NCI-H524 treated with DMSO at 0.1 percent for 48 hours (cell line): ENCODE data around the gene IL2RG.
A peak's percentile ranks its signal among the peaks of the same experiment; 100 is the strongest.

Experiments used
- DNase-seq: peaks from one replicate; lab custom pipeline; 2025; lab: John Stamatoyannopoulos, UW

Gene IL2RG

GRCh38 chrX:71107762-71108360 lies 3.5 kb downstream of the IL2RG start:
- DNase-seq: no peak

GRCh38 chrX:71107245-71107644 lies 4.1 kb downstream of the IL2RG start:
- DNase-seq: no peak

GRCh38 chrX:71106427-71106826 lies 5.0 kb downstream of the IL2RG start, which contains the start of gene CXorf65:
Gene CXorf65, minus strand, starts transcription at chrX:71106740. Its CDS starts 184 bp downstream, at chrX:71106556.
- no peak for DNase-seq

GRCh38 chrX:71105628-71106027 lies 5.7 kb downstream of the IL2RG start:
- DNase-seq: no peak

- DNase-seq: peak; percentile 57
These were observed 8.0 kb downstream of the IL2RG start for GRCh38 chrX:71103110-71103983.

GRCh38 chrX:71102292-71102691 lies 9.1 kb downstream of the IL2RG start:
- no peak for DNase-seq

- DNase-seq: no peak
These were observed 10.5 kb downstream of the IL2RG start for GRCh38 chrX:71100581-71101505.

GRCh38 chrX:71099736-71100135 lies 11.6 kb downstream of the IL2RG start:
- no peak for DNase-seq

GRCh38 chrX:71098951-71099506 lies 12.3 kb downstream of the IL2RG start:
- DNase-seq: no peak

GRCh38 chrX:71098302-71098701 lies 13.1 kb downstream of the IL2RG start:
- DNase-seq: peak; percentile 3

- no peak for DNase-seq
These were observed 14.7 kb downstream of the IL2RG start for GRCh38 chrX:71096760-71097032.

- DNase-seq: no peak
These were observed 15.2 kb downstream of the IL2RG start for GRCh38 chrX:71095981-71096759.

- DNase-seq: peak; percentile 63
These were observed 15.8 kb downstream of the IL2RG start, which contains the start of gene FOXO4 for GRCh38 chrX:71095555-71095980. Gene FOXO4, plus strand, starts transcription at chrX:71095851. Its CDS starts 678 bp downstream, at chrX:71096529.

GRCh38 chrX:71095033-71095432 lies 16.3 kb downstream of the IL2RG start:
- no peak for DNase-seq

- DNase-seq: no peak
These were observed 20.1 kb downstream of the IL2RG start for GRCh38 chrX:71091263-71091662.

- DNase-seq: no peak
These were observed 25.5 kb downstream of the IL2RG start for GRCh38 chrX:71085900-71086299.

- DNase-seq: no peak
These were observed 28.6 kb downstream of the IL2RG start for GRCh38 chrX:71082822-71083221.

GRCh38 chrX:71082124-71082647 lies 29.2 kb downstream of the IL2RG start:
- DNase-seq: no peak

GRCh38 chrX:71081330-71082123 lies 29.9 kb downstream of the IL2RG start:
- no peak for DNase-seq

- no peak for DNase-seq
These were observed 40.8 kb downstream of the IL2RG start for GRCh38 chrX:71070531-71070930.
